GM12878 (cell line): ENCODE results near the gene PTPRJ. TPM values are rescaled to one million over a fixed set of nuclear protein-coding genes. Genes with fewer than 3 reads are reported as not detected.

Experiments used
- ATAC-seq: fragments of 200-7000 bp; cut with Tn5 transposase; 3 replicates; pipeline ENCODE4 v1.9.1; 2020; ENCODE audit warnings: mild to moderate bottlenecking, moderate library complexity
- BruUV-seq: library from RNA; stranded (reverse); fragments of 400-500 nt; replicated peaks from 2 replicates; lab custom pipeline; 2021; lab: Mats Ljungman, UMichigan
- CTCF ChIA-PET: fragments of 300-600 bp; sonication (Branson Sonifier 250); formaldehyde crosslinking; extraction: SDS; loops from one replicate; lab custom pipeline; 2021; ENCODE audit warnings: inconsistent platforms; lab: Yijun Ruan, JAX
- POLR2A ChIA-PET: fragments of 350-600 bp; formaldehyde crosslinking; extraction: SDS; loops from one replicate; lab custom pipeline; 2021; ENCODE audit warnings: inconsistent platforms; lab: Charles Lee
- RAD21 ChIA-PET: fragments of 300-600 bp; sonication (Branson Sonifier 250); formaldehyde crosslinking; loops from one replicate; lab custom pipeline; 2023; ENCODE audit warnings: antibody characterized with exemption; ENCODE audit not compliant: unreplicated experiment; lab: Charles Lee
- SMC1A ChIA-PET: fragments of 300-600 bp; sonication (Branson Sonifier 250); formaldehyde crosslinking; loops from one replicate; lab custom pipeline; 2023; ENCODE audit not compliant: unreplicated experiment, uncharacterized antibody; lab: Charles Lee
- DNase-seq: peaks from one replicate; pipeline ENCODE4 v3.0.0-alpha.2; 2011; ENCODE audit warnings: low read depth, low spot score
- FAIRE-seq: peaks from 3 replicates; lab custom pipeline; 2011; peaks lifted over from hg19 to GRCh38; lab: Jason Lieb, UNC
- H2AFZ ChIP-seq: 2 replicates; pipeline ENCODE4 v1.6.0; 2011; ENCODE audit warnings: low read depth, low read length, control low read depth; ENCODE audit not compliant: control insufficient read depth
- H3K27ac ChIP-seq: 2 replicates; pipeline ENCODE4 v1.5.1; 2011; ENCODE audit warnings: control low read depth; ENCODE audit not compliant: control insufficient read depth, insufficient read depth
- H3K27me3 ChIP-seq, 2 experiments: replicated peaks in 1 of 2; 2 replicates each; pipeline versions ENCODE4 v1.6.0 to v1.6.1; 2011; ENCODE audit warnings: low read length in 1 of 2; ENCODE audit not compliant: control insufficient read depth in 2 of 2, insufficient read depth in 2 of 2
- H3K36me3 ChIP-seq, 2 experiments: 2 replicates each; pipeline ENCODE4 v1.5.1; 2011; ENCODE audit warnings: low read length in 1 of 2; ENCODE audit not compliant: control insufficient read depth in 2 of 2, insufficient read depth in 2 of 2
- H3K4me1 ChIP-seq: 2 replicates; pipeline ENCODE4 v1.6.1; 2011; ENCODE audit warnings: mild to moderate bottlenecking, low read length, moderate library complexity, mixed read lengths; ENCODE audit not compliant: control insufficient read depth, insufficient read depth
- H3K4me2 ChIP-seq: 2 replicates; pipeline ENCODE4 v1.6.0; 2011; ENCODE audit warnings: control low read depth; ENCODE audit not compliant: control insufficient read depth, insufficient read depth
- H3K4me3 ChIP-seq: fragments of 200-600 bp; sonication (generic); 2 replicates; pipeline ENCODE4 v1.5.1; 2016
- H3K79me2 ChIP-seq: 2 replicates; pipeline ENCODE4 v1.6.0; 2011; ENCODE audit warnings: low read length; ENCODE audit not compliant: control insufficient read depth, insufficient read depth
- H3K9ac ChIP-seq: 2 replicates; pipeline ENCODE4 v1.8.0; 2011; ENCODE audit warnings: low read length, control low read depth, mixed read lengths; ENCODE audit not compliant: control insufficient read depth, insufficient read depth
- H3K9me3 ChIP-seq: replicated peaks from 3 replicates; pipeline ENCODE4 v1.5.1; 2011; ENCODE audit warnings: mild to moderate bottlenecking, low read length; ENCODE audit not compliant: control insufficient read depth, insufficient read depth
- H4K20me1 ChIP-seq: 2 replicates; pipeline ENCODE4 v1.6.0; 2011; ENCODE audit not compliant: control insufficient read depth, insufficient read depth
- BACH1 ChIP-seq: fragments of 450-650 bp; IDR thresholded peaks from 2 replicates; pipeline ENCODE4 v1.6.1; 2017; ENCODE audit warnings: mild to moderate bottlenecking, borderline replicate concordance
- BCL11A ChIP-seq: IDR thresholded peaks from 2 replicates; pipeline ENCODE4 v1.6.1; 2011; ENCODE audit warnings: low read depth, low read length
- CBX3 ChIP-seq: fragments of 200-600 bp; sonication (generic); IDR thresholded peaks from 2 replicates; pipeline ENCODE4 v1.6.1; 2016; ENCODE audit warnings: low read depth, borderline replicate concordance
- CEBPB ChIP-seq, 2 experiments: fragments of 150-350 bp in 1 of 2; IDR thresholded peaks; 2 replicates each; pipeline ENCODE4 v1.6.1; 2012 to 2014; ENCODE audit warnings: low read depth in 2 of 2, low read length in 2 of 2, borderline replicate concordance in 1 of 2, inconsistent platforms in 1 of 2
- CREM ChIP-seq: IDR thresholded peaks from 2 replicates; pipeline ENCODE4 v1.6.1; 2014; ENCODE audit warnings: antibody characterized with exemption, low read depth
- EZH2 ChIP-seq: IDR thresholded peaks from 2 replicates; pipeline ENCODE4 v1.6.1; 2012; ENCODE audit warnings: low read depth, mild to moderate bottlenecking, control low read depth, inconsistent platforms, low read length, borderline replicate concordance; ENCODE audit not compliant: control insufficient read depth
- HDAC2 ChIP-seq: fragments of 200-600 bp; sonication (generic); IDR thresholded peaks from 2 replicates; pipeline ENCODE4 v1.6.1; 2017
- POLR2AphosphoS2 ChIP-seq: IDR thresholded peaks from 2 replicates; pipeline ENCODE4 v1.6.1; 2011; ENCODE audit warnings: low read depth, mild to moderate bottlenecking, low read length, improper control_type of control experiment, moderate library complexity
- REST ChIP-seq: IDR thresholded peaks from 2 replicates; pipeline ENCODE4 v1.6.1; 2012; ENCODE audit warnings: mild to moderate bottlenecking, low read depth, low read length
- SIN3A ChIP-seq: IDR thresholded peaks from 2 replicates; pipeline ENCODE4 v1.6.1; 2012; ENCODE audit warnings: low read depth, low read length, improper control_type of control experiment
- WGBS: methylation state at CpG from one replicate; pipeline ENCODE4 v1.1.6; 2016; ENCODE audit warnings: low lambda C conversion rate; ENCODE audit not compliant: insufficient replicate concordance, insufficient coverage; ENCODE audit errors: missing lambda C conversion rate; 5-methylcytosine and 5-hydroxymethylcytosine counted together
- in situ Hi-C: fragments of 300-500 bp; cut with MboI; formaldehyde crosslinking; loops from 9 replicates; pipeline ENCODE4 v1.14.3; 2018; ENCODE audit warnings: mixed read lengths
- intact Hi-C: fragments of 100-400 bp; cut with micrococcal nuclease; formaldehyde crosslinking; loops from one replicate; pipeline ENCODE4 v1.14.2; 2022; ENCODE audit not compliant: unreplicated experiment
- polyA plus RNA-seq, 11 experiments: library from polyadenylated mRNA; depleted of rRNA in 4 of 11; unstranded in 6 of 11; stranded (reverse) in 5 of 11; fragments of >200 nt; fragmentation: Nextera tagmentation in 4 of 11; fragmentation: Illumina TruSeq in 1 of 11; extraction: Ambion mirVana in 4 of 11; extraction: Trizol in 1 of 11; gene quantifications; 1 replicate in 1 of 11; 2 replicates in 10 of 11; pipeline versions ENCODE4 v1.2.1 to v1.2.3, GENCODE V29; 2011 to 2016; ENCODE audit warnings: inconsistent platforms in 2 of 11, missing spikeins in 2 of 11, low read depth in 1 of 11
- total RNA-seq, 4 experiments: library from RNA; depleted of rRNA in 3 of 4; stranded (reverse); fragments of >200 nt in 3 of 4; fragmentation: Illumina TruSeq in 1 of 4; extraction: Trizol in 1 of 4; gene quantifications; 2 replicates each; pipeline versions ENCODE4 v1.2.1 to v1.2.3, GENCODE V29; 2013 to 2021
- TF ChIP-seq, protein P1 (sequence below): IDR thresholded peaks from 2 replicates; pipeline ENCODE4 v1.6.1; 2011; ENCODE audit warnings: mild to moderate bottlenecking, low read depth, low read length, moderate library complexity; ENCODE audit not compliant: insufficient replicate concordance
- TF ChIP-seq, protein P2 (sequence below): IDR thresholded peaks from 2 replicates; pipeline ENCODE4 v1.6.1; 2011; ENCODE audit warnings: borderline replicate concordance, low read depth, mild to moderate bottlenecking, moderate library complexity, low read length; ENCODE audit not compliant: insufficient read depth, poor library complexity, severe bottlenecking

The PTPRJ gene
- total and polyA plus RNA-seq, 10 of the 15 experiments (the other 5 are each of a cell fraction or from before 2014, with no cell fraction given), result 0.22 to 22.4 (median 7.4) TPM

GRCh38 chr11:48150213-48150612 lies 169.9 kb downstream of the PTPRJ start:
- Histone ChIP-seq H3K9me3 (peaks cover 20% of the 10 kb centered on the region), H2AFZ (no peak overlapping the region), H3K36me3 (peaks cover 0 to 22% of the 10 kb centered on the region in 2 experiments; a peak in 2 of 4 replicates), H3K79me2 (no peaks in the 10 kb centered on the region), H3K4me3 (no peak overlapping the region), H3K9ac (no peak overlapping the region), H3K4me1 (no peaks in the 10 kb centered on the region), H3K4me2 (no peak overlapping the region), H4K20me1 (no peaks in the 10 kb centered on the region), H3K27ac (no peak overlapping the region), H3K27me3 (no peaks in the 10 kb centered on the region)
- ChIA-PET CTCF (no interaction called here), RAD21 (no interaction called here), POLR2A (no interaction called here), SMC1A (no interaction called here)
- intact Hi-C loops, result no loop called here
- in situ Hi-C loops, result no loop called here
- no TSS peak for BruUV-seq
- DNase-seq (no peak), FAIRE-seq (no peak), ATAC-seq (no peak)
- TF ChIP-seq, protein P1, sequence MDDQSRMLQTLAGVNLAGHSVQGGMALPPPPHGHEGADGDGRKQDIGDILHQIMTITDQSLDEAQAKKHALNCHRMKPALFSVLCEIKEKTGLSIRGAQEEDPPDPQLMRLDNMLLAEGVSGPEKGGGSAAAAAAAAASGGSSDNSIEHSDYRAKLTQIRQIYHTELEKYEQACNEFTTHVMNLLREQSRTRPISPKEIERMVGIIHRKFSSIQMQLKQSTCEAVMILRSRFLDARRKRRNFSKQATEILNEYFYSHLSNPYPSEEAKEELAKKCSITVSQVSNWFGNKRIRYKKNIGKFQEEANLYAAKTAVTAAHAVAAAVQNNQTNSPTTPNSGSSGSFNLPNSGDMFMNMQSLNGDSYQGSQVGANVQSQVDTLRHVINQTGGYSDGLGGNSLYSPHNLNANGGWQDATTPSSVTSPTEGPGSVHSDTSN, result no peak
- TF ChIP-seq EZH2 (no peak), BACH1 (no peak), BCL11A (no peak), HDAC2 (no peak), CREM (no peak), POLR2AphosphoS2 (no peak), SIN3A (no peak), CBX3 (no peak), CEBPB (IDR thresholded peaks at IDR 0.05; ENCODE audit: borderline replicate concordance in 1 of 2, low read depth in 2 of 2, low read length in 2 of 2) (no peak), REST (no peak)
- TF ChIP-seq, protein P2, sequence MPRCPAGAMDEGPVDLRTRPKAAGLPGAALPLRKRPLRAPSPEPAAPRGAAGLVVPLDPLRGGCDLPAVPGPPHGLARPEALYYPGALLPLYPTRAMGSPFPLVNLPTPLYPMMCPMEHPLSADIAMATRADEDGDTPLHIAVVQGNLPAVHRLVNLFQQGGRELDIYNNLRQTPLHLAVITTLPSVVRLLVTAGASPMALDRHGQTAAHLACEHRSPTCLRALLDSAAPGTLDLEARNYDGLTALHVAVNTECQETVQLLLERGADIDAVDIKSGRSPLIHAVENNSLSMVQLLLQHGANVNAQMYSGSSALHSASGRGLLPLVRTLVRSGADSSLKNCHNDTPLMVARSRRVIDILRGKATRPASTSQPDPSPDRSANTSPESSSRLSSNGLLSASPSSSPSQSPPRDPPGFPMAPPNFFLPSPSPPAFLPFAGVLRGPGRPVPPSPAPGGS, result no peak
- WGBS, result 79% methylated on average over 4 of the region's 4 CpGs
